Measurements from ENCODE around the gene TUBA4B. TPM values are rescaled to one million over a fixed set of nuclear protein-coding genes. Genes with fewer than 3 reads are reported as not detected.

The TUBA4B gene
- total RNA-seq, 2 experiments from 2014 or later: not detected

DNA sequence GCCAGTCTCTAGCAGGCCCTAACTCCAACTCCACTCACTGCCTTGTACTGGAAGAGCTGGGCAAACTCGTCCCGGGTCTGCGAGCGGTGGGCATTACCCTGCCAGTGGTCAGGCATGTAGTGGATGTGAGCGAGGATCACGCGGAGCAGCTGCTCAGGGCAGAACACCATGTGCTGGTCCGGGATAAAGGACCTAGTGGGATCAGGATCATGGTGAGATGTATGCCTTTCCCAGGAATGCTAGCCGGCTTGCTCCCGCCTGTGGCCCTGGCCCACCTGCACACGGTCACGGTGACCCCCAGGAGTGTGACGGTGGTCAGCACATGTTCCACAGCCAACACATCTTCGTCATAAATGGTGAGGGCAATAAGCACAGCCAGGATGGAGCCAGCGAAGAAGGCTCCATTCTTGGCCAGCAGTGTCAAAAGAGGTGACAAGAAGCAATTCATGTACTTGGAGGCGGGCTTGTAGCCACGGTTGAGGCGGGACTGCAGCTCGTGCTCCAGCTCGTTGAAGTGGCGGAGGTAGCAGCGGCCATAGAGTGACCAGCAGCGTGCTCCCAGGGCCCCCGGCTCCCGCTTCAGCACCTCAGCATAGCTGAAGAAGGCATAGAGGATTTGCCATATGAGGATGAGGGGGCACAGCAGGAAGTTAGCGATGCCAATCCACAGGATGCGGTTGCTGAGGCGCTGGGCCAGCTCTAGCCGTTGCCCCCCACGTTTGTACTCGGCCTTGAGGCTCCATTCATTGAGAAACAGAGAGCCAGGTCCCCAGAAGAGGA lies 29.0 kb upstream of the TUBA4B start:
- ChIA-PET CTCF (ENCODE audit: unreplicated experiment) (no interaction called here), POLR2A (no interaction called here)
- Histone ChIP-seq H3K4me1 (ENCODE audit: insufficient read depth, low read length, poor library complexity, severe bottlenecking) (peaks cover 8% of the 10 kb centered on the region), H3K9me2 (ENCODE audit: insufficient read depth, low read length) (no peaks in the 10 kb centered on the region), H3K9me3 (ENCODE audit: low read length) (no peaks in the 10 kb centered on the region), H4K20me1 (ENCODE audit: insufficient read depth, low read length) (no peaks in the 10 kb centered on the region), H2AFZ (ENCODE audit: low read length) (no peak overlapping the region), H3K27ac (ENCODE audit: low read depth, low read length, poor library complexity, severe bottlenecking) (no peak overlapping the region), H3K4me2 (ENCODE audit: low read length) (no peak overlapping the region), H3K79me2 (ENCODE audit: insufficient read depth, low read depth, low read length) (no peaks in the 10 kb centered on the region; the same call in 1 of the 2 replicates), H3K36me3 (ENCODE audit: insufficient read depth, low read length) (peaks cover 61% of the 10 kb centered on the region), H3K4me3 (ENCODE audit: low read depth, low read length, poor library complexity, severe bottlenecking) (no peak overlapping the region)
- intact Hi-C loops (cut with micrococcal nuclease; ENCODE audit: unreplicated experiment): no loop called here
- no peak for DNase-seq (ENCODE audit: low spot score)
- BruUV-seq (replicated peaks): no TSS peak
- no peak for TF ChIP-seq CTCF (conservative IDR thresholded peaks at IDR 0.05; ENCODE audit: low read length)
- no peak for TF ChIP-seq EZH2phosphoT487 (IDR thresholded peaks at IDR 0.05; ENCODE audit: borderline replicate concordance, low read depth, low read length)

DNA sequence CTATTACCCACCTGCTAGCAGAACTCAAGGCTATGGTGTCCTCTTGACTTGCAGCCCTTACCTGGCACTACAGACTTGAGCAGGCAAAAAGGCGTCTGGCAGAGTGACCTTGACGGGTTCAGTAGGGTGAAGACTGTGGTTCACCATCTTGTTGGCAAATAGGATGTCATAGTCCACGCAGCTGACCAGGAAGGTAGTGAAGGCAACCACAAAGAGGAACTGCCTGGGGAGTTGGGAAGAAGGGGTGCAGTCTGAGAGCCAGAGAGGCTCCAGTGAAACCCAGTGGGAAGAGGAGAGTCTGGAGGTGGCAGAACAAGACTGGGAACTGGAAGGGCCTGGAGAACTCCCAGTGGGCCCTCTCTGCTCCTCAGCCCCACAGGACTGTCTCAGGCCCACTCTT lies 27.7 kb upstream of the TUBA4B start:
- POLR2A ChIA-PET: no interaction called here
- Histone ChIP-seq H3K9me2 (ENCODE audit: insufficient read depth, low read length) (no peaks in the 10 kb centered on the region), H3K36me3 (ENCODE audit: insufficient read depth, low read length) (peaks cover 58% of the 10 kb centered on the region), H3K4me2 (ENCODE audit: low read length) (no peak overlapping the region), H2AFZ (ENCODE audit: low read length) (no peak overlapping the region), H3K27ac (ENCODE audit: low read depth, low read length, poor library complexity, severe bottlenecking) (no peak overlapping the region), H3K4me3 (ENCODE audit: low read depth, low read length, poor library complexity, severe bottlenecking) (no peak overlapping the region), H4K20me1 (ENCODE audit: insufficient read depth, low read length) (no peaks in the 10 kb centered on the region), H3K79me2 (ENCODE audit: insufficient read depth, low read depth, low read length) (no peaks in the 10 kb centered on the region; the same call in 1 of the 2 replicates), H3K9me3 (ENCODE audit: low read length) (no peaks in the 10 kb centered on the region), H3K4me1 (ENCODE audit: insufficient read depth, low read length, poor library complexity, severe bottlenecking) (peaks cover 8% of the 10 kb centered on the region)
- no TSS peak for BruUV-seq (replicated peaks)
- TF ChIP-seq CTCF (conservative IDR thresholded peaks at IDR 0.05; ENCODE audit: low read length) (no peak), EZH2phosphoT487 (IDR thresholded peaks at IDR 0.05; ENCODE audit: borderline replicate concordance, low read depth, low read length) (no peak)
- CTCF ChIA-PET (ENCODE audit: unreplicated experiment): no interaction called here
- no peak for DNase-seq (ENCODE audit: low spot score)
- intact Hi-C loops (cut with micrococcal nuclease; ENCODE audit: unreplicated experiment): no loop called here
